HT1080 (cell line): ENCODE results near the gene ZNF774. TPM values are rescaled to one million over a fixed set of nuclear protein-coding genes. Genes with fewer than 3 reads are reported as not detected.
"Not testable (repeated sequence)": the region's sequence is repeated elsewhere in the genome, so short reads cannot be mapped to it uniquely, and the experiment has no call there.

Source experiments
- DNase-seq: peaks from one replicate; pipeline ENCODE4 v3.0.0-alpha.2; 2015; ENCODE audit warnings: low read depth
- total RNA-seq: library from RNA; depleted of rRNA; stranded (reverse); fragments of >200 nt; shearing (Covaris generic); gene quantifications from 2 replicates; pipeline ENCODE4 v1.2.3, GENCODE V29; 2014

ZNF774 gene
- total RNA-seq, 1 experiment from 2014 or later = 0.76 TPM

DNA sequence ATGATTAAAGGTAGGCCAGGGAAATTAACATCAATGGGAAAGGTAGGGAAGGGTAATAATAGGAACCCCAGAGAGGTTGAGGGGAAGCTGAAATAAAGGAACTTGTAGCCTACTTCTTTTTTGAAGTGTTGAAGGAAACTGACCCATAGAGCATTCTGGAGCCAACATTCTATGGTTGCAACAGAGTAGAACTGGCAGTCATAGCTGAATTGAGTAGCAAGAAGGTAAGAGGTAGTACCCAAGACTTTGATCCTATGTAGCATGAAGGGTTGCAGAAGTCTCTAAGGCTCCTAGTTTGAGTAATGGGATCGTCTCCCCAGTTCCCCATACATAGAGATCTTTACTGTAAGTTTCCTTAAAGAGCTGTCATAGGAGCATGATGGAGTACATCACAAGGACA is 7.4 kb upstream of the ZNF774 start:
- DNase-seq = no peak

- no peak for DNase-seq
Observed at GRCh38 chr15:90345857-90346256, 6.2 kb upstream of the ZNF774 start.

GRCh38 chr15:90347431-90348065 is 4.5 kb upstream of the ZNF774 start:
- DNase-seq = not testable (repeated sequence)

DNA sequence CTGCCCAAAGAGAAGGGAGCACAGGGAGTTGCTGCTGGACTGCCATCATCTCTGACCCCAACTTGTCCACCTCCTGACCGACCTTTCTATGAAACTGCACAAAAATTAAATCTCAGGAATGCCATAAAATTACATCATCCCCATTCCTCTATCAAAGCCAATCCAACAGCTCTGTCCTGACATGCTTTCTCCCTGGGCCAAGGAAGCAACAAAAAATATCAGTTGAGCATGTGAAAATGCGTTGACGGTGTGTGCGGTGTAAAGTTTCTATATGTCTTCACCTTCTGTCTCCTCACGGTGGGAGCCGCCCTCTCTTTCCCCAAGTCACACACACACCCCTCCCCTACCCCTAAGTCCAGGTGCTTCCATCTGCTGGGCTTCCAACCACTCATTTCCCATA is 3.6 kb upstream of the ZNF774 start:
- no peak for DNase-seq

DNA sequence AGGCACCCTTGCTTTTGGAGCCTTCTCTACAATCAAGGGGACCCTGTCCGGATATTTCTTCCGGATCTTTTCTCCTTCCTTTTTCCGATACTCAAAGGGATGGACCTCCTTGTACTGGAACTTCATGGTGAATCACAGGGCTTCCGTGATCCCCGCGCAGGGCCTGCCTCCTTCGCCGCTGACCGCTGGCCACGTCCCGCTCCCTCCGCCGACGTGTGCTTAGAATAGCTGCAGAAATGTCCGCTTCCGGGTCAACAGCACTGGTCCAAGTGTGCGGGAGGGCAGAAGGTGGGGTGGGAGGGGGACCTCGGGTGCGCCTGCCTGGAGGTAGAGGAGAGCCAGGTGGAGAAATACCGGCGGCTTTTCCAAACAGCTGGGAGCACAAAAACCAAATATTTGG is 3.0 kb upstream of the ZNF774 start:
- no peak for DNase-seq

DNA sequence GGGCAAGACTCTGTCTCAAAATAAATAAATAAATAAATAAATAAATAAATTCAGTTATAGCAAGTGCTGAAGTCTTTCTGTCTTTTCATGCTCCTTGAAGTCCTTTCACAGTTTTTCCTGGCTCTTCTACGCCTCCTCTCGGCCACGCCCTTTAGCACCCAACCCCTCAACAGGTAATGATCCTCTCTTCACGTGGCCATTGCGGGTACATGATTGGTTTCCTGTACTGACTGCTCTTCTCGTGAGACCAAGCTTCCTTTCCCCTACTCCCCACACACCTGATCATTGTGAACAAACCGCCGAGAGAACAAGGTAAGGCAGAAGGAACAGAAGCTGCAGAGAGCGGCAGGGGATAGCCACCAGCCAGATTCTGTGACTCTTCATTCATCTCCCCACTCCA is 2.3 kb upstream of the ZNF774 start:
- DNase-seq = no peak

- DNase-seq = no peak
Observed at GRCh38 chr15:90351479-90352106, 491 bp upstream of the ZNF774 start.

GRCh38 chr15:90354986-90355385 is 2.9 kb downstream of the ZNF774 start:
- no peak for DNase-seq

DNA sequence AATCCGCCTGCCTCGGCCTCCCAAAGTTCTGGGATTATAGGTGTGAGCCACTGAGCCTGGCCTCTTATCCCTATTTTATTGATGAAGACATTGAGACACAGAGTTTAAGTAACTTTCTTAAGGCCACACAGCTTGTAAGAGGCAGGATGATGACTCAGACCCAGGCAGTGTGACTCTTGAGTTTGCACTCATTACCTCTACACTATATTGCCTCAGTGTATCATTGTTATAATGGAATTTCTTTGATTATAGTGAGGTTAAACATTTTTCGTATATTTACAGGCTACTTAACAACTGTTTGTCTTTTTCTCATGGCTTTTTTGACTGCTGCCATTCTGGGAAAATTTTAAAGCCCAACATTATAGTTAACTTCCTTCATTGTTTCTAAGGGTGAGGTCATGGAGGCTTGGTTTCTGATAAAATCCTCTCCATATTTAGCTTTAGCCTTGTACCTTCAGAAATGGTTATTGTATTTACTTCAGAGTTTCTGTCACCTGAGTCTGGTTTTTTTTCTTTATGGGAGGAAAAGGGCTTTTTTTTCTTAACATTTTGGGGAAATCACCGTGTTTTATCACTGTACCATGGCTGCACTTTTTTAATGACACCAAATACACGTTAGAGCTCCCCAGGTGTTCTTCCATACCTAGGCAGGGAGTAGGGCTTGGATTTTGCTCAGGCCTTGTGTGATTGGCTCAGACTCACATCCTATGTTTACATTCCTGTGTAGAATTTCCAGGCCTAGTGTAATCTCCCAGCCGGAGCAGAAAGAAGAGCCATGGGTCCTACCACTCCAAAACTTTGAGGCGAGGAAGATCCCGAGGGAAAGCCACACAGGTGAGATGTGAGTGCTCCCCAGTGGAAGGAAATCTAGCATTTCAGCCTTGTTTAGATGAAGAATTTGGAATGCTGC is 6.3 kb downstream of the ZNF774 start:
- DNase-seq = peak; percentile 40

DNA sequence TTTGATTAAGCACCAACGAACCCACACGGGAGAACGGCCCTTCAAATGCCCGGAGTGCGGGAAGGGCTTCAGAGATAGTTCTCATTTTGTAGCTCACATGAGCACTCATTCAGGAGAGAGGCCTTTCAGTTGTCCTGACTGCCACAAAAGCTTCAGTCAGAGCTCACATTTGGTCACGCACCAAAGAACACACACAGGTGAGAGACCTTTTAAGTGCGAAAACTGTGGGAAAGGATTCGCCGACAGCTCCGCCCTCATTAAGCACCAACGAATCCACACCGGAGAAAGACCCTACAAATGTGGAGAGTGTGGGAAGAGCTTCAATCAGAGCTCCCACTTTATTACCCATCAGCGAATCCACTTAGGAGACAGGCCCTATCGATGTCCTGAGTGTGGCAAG is 8.7 kb downstream of the ZNF774 start:
- DNase-seq = no peak

GRCh38 chr15:90362936-90363212 is 10.8 kb downstream of the ZNF774 start:
- DNase-seq = peak; percentile 86

- peak; percentile 92 for DNase-seq
Observed at GRCh38 chr15:90364251-90364650, 12.2 kb downstream of the ZNF774 start.

GRCh38 chr15:90365414-90366055 is 13.5 kb downstream of the ZNF774 start:
- DNase-seq = no peak

DNA sequence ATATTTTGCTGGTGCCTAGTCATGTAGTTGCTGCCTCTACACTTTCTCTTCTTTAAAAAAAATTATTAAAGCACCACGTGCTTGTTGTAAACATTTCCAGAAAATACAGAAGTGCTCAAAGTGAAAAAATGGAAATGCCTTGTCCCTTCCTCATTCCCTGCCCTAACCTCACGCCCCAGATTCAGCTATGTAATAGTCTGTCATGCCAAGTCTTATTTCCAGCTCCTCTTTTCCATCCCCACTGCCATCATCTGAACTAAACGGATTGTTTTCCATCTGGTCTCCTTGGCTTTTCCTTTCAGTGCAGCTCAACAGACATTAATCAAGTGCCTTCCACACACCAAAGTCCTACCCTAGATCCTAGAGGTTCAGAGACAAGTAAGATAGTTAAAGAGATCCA is 15.5 kb downstream of the ZNF774 start:
- no peak for DNase-seq

DNA sequence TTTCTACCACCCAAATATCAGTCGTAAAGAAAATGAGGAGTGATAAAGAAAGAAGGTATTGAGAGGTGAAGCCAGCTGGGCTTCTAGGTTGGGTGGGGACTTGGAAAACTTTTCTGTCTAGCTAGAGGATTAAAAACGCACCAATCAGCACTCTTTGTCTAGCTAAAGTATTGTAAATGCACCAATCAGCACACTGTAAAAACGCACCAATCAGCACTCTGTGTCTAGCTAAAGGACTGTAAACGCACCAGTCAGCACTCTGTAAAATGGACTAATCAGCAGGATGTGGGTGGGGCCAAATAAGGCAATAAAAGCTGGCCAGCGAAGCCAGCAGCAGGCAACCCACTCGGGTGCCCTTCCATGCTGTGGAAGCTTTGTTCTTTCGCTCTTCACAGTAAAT is 23.0 kb downstream of the ZNF774 start:
- DNase-seq = no peak

DNA sequence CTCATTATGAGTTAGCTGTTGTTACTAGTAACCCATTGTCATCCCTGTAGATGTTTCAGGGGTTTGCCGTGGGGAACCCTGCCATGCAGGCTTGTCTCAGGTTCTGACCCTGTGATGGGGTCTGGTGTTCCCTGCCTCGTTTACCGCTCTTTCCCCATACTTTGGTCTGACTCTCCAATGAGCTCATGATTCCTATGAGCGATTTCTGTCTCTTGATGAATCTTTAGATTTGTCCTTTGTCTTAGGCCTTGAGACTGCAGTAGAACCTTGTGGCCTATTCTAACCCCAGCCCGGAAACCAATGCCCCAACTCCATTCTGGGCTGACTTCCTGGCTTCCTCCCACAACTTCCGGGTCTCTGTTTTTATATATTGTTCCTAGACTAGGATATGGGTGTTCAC is 24.7 kb downstream of the ZNF774 start:
- no peak for DNase-seq

GRCh38 chr15:90379263-90379662 is 27.2 kb downstream of the ZNF774 start:
- DNase-seq = no peak

DNA sequence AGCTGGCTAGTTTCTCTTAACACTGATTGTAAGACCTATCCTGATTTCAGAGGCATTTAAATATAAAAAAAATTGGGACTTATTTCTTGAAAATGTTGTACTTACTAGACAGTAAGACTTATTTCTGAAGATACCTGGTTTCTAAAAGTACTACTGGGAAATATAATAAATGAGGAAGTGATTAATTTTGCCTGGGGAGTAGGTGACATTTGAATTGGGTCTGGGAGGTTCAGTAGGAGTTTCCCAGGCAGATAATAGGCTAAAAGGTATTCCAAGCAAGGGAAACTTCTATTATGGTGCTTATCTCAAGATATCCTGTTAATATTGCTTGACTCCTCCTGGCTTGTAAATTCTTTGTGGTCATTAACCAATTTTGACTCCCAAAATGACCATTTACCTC is 29.4 kb downstream of the ZNF774 start:
- no peak for DNase-seq

- no peak for DNase-seq
Observed at GRCh38 chr15:90382320-90382719, 30.2 kb downstream of the ZNF774 start.

GRCh38 chr15:90386221-90386620 is 34.1 kb downstream of the ZNF774 start:
- DNase-seq = no peak

- DNase-seq = peak; percentile 93
Observed at GRCh38 chr15:90387534-90388461, 35.7 kb downstream of the ZNF774 start, which contains the start of gene IQGAP1. IQGAP1 (plus strand) TSS chr15:90388242; CDS start chr15:90388342, 100 bp downstream.
